ENCODE data around the gene COBL.
A peak's percentile ranks its signal among the peaks of the same experiment; 100 is the strongest.

COBL gene

GRCh38 chr7:51318001-51318400 is 1.4 kb upstream of the COBL start:
- no peak for DNase-seq (ENCODE audit: low read depth)
- H3K4me3 ChIP-seq (ENCODE audit: low read depth, low read length) = no peak overlapping the region
- TF ChIP-seq CTCF (conservative IDR thresholded peaks at IDR 0.05; ENCODE audit: low read depth, low read length) = no peak

- TF ChIP-seq CTCF (conservative IDR thresholded peaks at IDR 0.05; ENCODE audit: low read depth, low read length) = no peak
- no peak for DNase-seq (ENCODE audit: low read depth)
- no peak overlapping the region for H3K4me3 ChIP-seq (ENCODE audit: low read depth, low read length)
Observed at GRCh38 chr7:51317582-51317910, 937 bp upstream of the COBL start.

DNA sequence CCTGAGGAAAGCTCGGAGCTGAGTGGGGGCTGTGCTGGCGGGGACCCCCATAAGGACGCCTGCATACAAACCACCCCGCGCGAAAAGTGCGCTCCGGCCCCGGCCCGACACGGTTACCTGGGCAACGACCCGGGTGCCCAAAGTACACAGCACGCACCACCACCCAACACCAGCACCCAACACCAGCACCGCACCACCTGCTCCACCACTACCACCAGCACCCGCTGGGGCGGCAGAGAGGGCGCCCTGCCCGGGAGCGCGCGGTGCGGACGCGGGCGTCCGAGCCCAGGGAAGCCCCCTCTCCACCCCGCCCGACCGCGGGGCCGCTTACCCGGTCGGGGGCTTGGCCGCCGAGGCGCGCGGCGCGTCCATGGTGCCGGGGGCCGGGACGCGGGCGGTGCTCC is 345 bp downstream of the COBL start:
- no peak overlapping the region for H3K4me3 ChIP-seq (ENCODE audit: low read depth, low read length)
- TF ChIP-seq CTCF (conservative IDR thresholded peaks at IDR 0.05; ENCODE audit: low read depth, low read length) = no peak
- DNase-seq (ENCODE audit: low read depth) = no peak

- no peak for TF ChIP-seq CTCF (conservative IDR thresholded peaks at IDR 0.05; ENCODE audit: low read depth, low read length)
- DNase-seq (ENCODE audit: low read depth) = peak; percentile 3
- H3K4me3 ChIP-seq (ENCODE audit: low read depth, low read length) = no peak overlapping the region
Observed at GRCh38 chr7:51315393-51316261, 982 bp downstream of the COBL start.

GRCh38 chr7:51314726-51315125 is 1.9 kb downstream of the COBL start:
- no peak for TF ChIP-seq CTCF (conservative IDR thresholded peaks at IDR 0.05; ENCODE audit: low read depth, low read length)
- H3K4me3 ChIP-seq (ENCODE audit: low read depth, low read length) = no peak overlapping the region
- DNase-seq (ENCODE audit: low read depth) = no peak

DNA sequence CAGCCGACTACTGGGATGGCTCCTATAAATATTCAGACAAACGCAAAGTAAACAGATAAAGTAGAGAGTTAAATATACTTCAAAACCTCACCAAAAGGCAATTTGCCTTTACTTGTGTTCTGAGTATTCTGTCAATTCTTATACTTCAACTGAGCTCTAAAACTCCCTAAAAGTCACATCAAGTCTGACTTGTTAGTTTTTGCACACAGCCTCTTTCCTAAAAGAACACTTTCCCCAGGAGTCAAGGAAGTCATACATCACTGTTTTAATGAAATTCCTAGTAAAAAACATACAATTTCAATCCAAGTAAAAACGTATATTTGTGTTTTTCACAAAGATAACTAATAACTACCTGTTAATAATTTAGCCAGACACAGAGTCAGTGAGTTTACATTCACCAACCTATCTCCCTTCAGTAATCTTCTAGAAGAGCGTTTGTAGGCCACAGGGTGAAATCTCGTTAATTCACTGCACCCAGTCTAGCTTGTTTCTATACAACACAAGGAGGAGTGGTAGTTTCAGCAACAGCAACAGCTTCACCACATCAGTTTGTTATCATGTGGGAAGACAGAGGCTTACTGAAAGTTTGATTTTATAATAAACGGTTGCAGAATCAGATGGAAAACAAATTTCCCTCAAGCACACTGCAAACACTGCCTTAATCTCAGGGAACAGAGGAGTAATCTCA is 2.7 kb downstream of the COBL start:
- H3K4me3 ChIP-seq (ENCODE audit: low read depth, low read length) = no peak overlapping the region
- DNase-seq (ENCODE audit: low read depth) = no peak
- TF ChIP-seq CTCF (conservative IDR thresholded peaks at IDR 0.05; ENCODE audit: low read depth, low read length) = no peak

All from choroid plexus epithelial cell (primary cell).